Astrocyte (in vitro differentiated cells and primary cell): ENCODE data around the gene PTK7.

Experiments used
- EZH2 ChIP-seq: IDR thresholded peaks from 2 replicates; pipeline ENCODE4 v1.6.1; 2012; ENCODE audit warnings: mild to moderate bottlenecking, low read length, inconsistent platforms; ENCODE audit not compliant: insufficient read depth
- TF ChIP-seq, protein P1 (sequence below): IDR thresholded peaks from 2 replicates; pipeline ENCODE4 v1.5.1; 2011; ENCODE audit warnings: low read depth, mild to moderate bottlenecking, inconsistent platforms, low read length, moderate library complexity; ENCODE audit not compliant: insufficient read depth

DNA sequence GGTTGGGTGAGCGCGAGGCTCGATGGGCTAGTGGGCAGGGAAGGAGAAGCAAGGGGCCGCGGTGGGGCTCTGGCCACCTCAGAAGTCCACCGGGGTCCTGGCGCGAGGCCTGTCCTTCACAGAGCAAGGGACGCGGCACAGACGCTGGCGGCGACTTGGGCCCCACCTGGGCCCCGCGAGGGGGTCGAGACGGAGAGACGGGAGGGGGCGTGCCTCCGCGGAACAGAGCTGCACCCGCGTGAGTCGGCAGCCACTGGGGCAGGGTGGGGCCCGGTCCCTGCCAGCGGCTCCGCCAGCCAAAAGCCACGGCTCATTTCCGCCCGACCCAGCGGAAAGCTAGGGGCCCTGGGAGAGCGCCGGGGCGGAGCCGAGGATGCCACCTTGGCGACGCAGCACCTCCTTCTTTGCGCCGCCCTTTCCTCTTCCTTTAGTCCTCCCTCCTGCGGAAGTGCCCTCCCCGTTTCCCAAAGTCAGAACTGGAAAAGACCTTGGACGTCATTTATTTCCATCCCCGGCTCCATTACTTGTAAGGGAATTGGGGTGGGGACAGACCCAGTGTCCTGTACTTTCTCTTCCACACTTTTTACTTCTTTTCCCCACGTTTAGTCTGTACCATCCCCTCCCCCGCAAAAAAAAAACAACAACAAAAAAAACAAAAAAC is 22.4 kb upstream of the PTK7 start, which contains the start of gene CUL7:
- TF ChIP-seq, protein P1, sequence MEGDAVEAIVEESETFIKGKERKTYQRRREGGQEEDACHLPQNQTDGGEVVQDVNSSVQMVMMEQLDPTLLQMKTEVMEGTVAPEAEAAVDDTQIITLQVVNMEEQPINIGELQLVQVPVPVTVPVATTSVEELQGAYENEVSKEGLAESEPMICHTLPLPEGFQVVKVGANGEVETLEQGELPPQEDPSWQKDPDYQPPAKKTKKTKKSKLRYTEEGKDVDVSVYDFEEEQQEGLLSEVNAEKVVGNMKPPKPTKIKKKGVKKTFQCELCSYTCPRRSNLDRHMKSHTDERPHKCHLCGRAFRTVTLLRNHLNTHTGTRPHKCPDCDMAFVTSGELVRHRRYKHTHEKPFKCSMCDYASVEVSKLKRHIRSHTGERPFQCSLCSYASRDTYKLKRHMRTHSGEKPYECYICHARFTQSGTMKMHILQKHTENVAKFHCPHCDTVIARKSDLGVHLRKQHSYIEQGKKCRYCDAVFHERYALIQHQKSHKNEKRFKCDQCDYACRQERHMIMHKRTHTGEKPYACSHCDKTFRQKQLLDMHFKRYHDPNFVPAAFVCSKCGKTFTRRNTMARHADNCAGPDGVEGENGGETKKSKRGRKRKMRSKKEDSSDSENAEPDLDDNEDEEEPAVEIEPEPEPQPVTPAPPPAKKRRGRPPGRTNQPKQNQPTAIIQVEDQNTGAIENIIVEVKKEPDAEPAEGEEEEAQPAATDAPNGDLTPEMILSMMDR = no peak
- no peak for TF ChIP-seq EZH2
